HFFc6 (cell line): ENCODE measurements around the gene TRIM9. TPM values are rescaled to one million over a fixed set of nuclear protein-coding genes. Genes with fewer than 3 reads are reported as not detected.

Experiments
- DNase-seq: peaks from one replicate; pipeline ENCODE4 v3.0.0-alpha.2; 2018
- H3K27ac Mint-ChIP-seq: 2 replicates; pipeline ENCODE4 v1.8.0; 2020; ENCODE audit warnings: mild to moderate bottlenecking, mixed read lengths
- H3K27me3 Mint-ChIP-seq: 2 replicates; pipeline ENCODE4 v1.8.0; 2021; ENCODE audit warnings: mild to moderate bottlenecking, moderate library complexity, mixed read lengths; ENCODE audit not compliant: insufficient read depth
- H3K36me3 Mint-ChIP-seq: 2 replicates; pipeline ENCODE4 v1.8.0; 2021; ENCODE audit warnings: low read depth, mixed read lengths
- H3K4me1 Mint-ChIP-seq: 2 replicates; pipeline ENCODE4 v1.8.0; 2020; ENCODE audit warnings: low read depth, mixed read lengths
- H3K4me3 Mint-ChIP-seq: 2 replicates; pipeline ENCODE4 v1.8.0; 2020; ENCODE audit warnings: mild to moderate bottlenecking, moderate library complexity, mixed read lengths
- H3K9me3 Mint-ChIP-seq: 2 replicates; pipeline ENCODE4 v1.8.0; 2020; ENCODE audit warnings: mild to moderate bottlenecking, mixed read lengths
- long read RNA-seq: library from polyadenylated mRNA; unstranded; transcript quantifications from one replicate; pipeline ENCODE4 v2.0.0, GENCODE V29; 2019
- total RNA-seq, 6 experiments: library from RNA; stranded (reverse); fragmentation: NEBNext Ultra II Directional; extraction: Animal tissue kit (Norgen Biotek cat#: 25700); gene quantifications; 2 replicates in 1 of 6; 3 replicates in 5 of 6; pipeline ENCODE4 v1.2.3, GENCODE V29; 2021
- TF ChIP-seq, protein P1 (sequence below): fragments of 200-600 bp; sonication (generic); IDR thresholded peaks from 2 replicates; pipeline ENCODE4 v1.5.0; 2021; ENCODE audit warnings: antibody characterized with exemption, mild to moderate bottlenecking

Gene TRIM9
- under 1 TPM in 1 of 6 experiments, not detected in 5; 0.05 TPM for total RNA-seq
- long read RNA-seq: 0 reads

DNA sequence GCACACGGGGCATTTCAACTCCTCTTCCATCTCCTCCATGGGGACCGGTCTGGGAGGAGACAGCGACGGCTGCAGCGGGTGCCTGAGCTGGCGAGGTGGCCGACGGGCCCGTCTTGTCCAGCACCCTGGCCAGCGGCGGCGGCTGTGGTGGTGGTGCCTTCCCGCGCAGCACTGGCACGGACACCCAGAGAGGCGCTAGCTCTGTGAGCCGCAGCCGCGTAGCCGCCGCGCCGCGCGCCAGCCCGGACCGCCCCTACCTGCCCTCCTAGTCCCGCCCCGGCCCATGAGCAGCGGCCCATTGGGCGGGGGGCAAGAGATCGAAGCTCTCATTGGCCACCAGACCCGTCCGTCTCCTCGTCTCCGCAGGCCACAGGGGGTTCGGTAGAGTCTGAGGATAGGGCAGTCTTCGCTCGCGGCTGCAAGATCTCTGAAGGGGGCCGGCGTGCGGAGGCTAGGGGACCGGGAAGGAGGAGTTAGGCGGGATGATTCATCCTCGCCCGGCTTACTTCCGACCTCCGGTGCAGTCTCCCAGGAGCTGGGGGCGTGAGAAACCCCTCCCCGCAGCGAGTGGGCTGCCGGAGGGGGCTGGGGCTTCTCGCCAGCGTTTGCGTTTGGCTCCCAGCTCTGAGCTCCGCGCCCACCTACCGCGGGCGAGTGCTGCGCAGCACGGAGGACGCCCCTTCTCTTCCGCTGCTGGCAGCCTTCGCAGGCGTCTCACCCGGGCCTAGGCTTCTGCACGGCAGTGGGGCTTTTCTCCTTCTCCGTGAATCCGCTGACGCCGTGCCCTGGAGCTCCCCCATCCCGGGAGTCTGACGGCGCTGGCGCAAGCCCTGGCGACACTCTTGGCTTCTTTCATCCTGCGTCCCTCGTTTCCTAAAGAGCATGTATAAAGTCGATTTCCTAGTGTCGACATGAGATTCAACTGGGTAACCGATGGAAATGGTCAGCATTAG, at the start of gene TRIM9:
TSS of gene TRIM9 (minus strand) at position 205 of the 953 bp plus-strand sequence. CDS start at position 39, 166 bp downstream.
- H3K27ac Mint-ChIP-seq: no peak within 1 kb of the TSS
- peaks cover 29% of the 10 kb centered on the region for H3K27me3 Mint-ChIP-seq
- TF ChIP-seq, protein P1, sequence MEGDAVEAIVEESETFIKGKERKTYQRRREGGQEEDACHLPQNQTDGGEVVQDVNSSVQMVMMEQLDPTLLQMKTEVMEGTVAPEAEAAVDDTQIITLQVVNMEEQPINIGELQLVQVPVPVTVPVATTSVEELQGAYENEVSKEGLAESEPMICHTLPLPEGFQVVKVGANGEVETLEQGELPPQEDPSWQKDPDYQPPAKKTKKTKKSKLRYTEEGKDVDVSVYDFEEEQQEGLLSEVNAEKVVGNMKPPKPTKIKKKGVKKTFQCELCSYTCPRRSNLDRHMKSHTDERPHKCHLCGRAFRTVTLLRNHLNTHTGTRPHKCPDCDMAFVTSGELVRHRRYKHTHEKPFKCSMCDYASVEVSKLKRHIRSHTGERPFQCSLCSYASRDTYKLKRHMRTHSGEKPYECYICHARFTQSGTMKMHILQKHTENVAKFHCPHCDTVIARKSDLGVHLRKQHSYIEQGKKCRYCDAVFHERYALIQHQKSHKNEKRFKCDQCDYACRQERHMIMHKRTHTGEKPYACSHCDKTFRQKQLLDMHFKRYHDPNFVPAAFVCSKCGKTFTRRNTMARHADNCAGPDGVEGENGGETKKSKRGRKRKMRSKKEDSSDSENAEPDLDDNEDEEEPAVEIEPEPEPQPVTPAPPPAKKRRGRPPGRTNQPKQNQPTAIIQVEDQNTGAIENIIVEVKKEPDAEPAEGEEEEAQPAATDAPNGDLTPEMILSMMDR: no peak
- no peaks in the 10 kb centered on the region for H3K9me3 Mint-ChIP-seq
- H3K4me1 Mint-ChIP-seq: peaks cover 6% of the 10 kb centered on the region; the same call in 1 of the 2 replicates
- DNase-seq: peak; percentile 71
- no peaks in the 10 kb centered on the region for H3K36me3 Mint-ChIP-seq
- H3K4me3 Mint-ChIP-seq: peak within 1 kb of the TSS; percentile 85

DNA sequence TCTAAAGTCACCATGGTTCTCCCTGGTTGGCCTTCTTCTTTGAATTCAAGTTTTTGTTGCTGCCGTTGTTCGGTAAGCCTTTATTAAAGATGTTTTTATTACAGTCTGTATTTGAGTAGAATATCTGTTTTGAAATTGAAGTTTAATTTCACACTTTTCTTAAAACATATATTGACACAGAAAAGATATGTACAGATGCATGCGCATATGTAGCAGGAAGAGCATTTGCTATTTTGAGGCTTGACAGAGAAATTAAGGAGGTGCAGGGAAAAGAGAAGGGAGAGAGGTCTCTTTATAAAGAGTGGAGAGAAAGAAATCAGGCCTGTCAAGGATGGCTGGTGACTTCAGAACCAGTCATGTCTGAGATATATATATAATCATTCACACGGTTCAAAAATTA, 46.0 kb upstream of the TRIM9 start:
- H3K4me1 Mint-ChIP-seq: no peaks in the 10 kb centered on the region
- no peak overlapping the region for H3K27ac Mint-ChIP-seq
- no peaks in the 10 kb centered on the region for H3K9me3 Mint-ChIP-seq
- TF ChIP-seq, protein P1: no peak
- peaks cover 7% of the 10 kb centered on the region for H3K27me3 Mint-ChIP-seq
- H3K4me3 Mint-ChIP-seq: no peak overlapping the region
- no peaks in the 10 kb centered on the region for H3K36me3 Mint-ChIP-seq
- DNase-seq: no peak

DNA sequence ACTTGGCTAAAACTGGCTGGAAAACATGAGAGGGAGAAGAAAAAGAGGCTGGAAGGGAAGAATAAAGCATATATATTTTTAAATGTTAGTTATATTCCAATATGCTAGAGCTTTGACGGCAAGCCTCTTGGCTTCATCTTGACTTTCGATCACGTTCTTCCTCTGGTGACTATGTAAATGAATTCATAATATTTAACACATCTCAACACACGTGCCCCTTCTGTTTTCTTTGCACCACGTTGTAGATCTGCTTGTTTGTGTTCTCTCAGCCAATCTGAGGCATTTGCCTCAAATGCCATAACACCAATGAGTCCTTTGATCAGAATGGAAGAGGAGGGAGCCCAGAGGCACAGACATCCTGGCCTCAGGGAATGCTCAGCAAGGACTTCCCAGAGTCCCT, 45.4 kb upstream of the TRIM9 start:
- DNase-seq: no peak
- H3K4me3 Mint-ChIP-seq: no peak overlapping the region
- TF ChIP-seq, protein P1: no peak
- peaks cover 9% of the 10 kb centered on the region for H3K27me3 Mint-ChIP-seq
- H3K9me3 Mint-ChIP-seq: no peaks in the 10 kb centered on the region
- no peak overlapping the region for H3K27ac Mint-ChIP-seq
- no peaks in the 10 kb centered on the region for H3K4me1 Mint-ChIP-seq
- no peaks in the 10 kb centered on the region for H3K36me3 Mint-ChIP-seq

GRCh38 chr14:51139121-51139681, 44.3 kb upstream of the TRIM9 start:
- no peaks in the 10 kb centered on the region for H3K36me3 Mint-ChIP-seq
- H3K27ac Mint-ChIP-seq: no peak overlapping the region
- no peaks in the 10 kb centered on the region for H3K9me3 Mint-ChIP-seq
- H3K4me3 Mint-ChIP-seq: no peak overlapping the region
- TF ChIP-seq, protein P1: no peak
- DNase-seq: no peak
- peaks cover 10% of the 10 kb centered on the region for H3K27me3 Mint-ChIP-seq
- H3K4me1 Mint-ChIP-seq: no peaks in the 10 kb centered on the region

DNA sequence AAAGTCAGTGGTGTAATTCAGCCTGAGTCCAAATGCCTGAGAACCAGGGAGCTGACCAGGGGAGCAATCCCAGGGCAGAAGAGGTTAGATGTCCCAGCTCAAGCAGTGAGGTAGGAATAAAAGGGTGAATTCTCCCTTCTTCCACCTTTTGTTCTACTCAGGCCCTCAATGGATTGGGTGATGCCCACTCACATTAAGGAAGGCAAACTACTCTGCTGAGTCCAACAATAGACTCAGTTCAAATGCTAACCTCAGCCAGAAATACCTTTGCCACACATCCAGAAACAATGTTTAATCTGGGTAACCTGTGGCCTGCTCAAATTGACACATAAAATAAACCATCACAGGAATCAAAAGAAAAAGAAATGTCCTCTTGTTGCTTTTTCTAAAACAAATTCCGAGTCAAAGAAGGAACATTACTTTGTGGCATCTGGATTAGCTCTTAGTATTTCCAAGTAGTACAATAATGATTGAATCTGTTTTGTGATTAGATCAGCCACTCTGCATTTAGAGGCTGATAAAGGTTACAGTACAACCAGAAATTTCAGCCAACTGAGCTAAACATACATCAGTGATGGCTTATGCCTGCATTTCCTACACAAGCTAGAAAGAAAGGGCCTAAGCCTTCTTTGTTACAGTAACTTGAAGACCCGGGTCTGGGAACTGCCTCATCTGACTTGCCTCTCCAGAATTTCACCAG, 43.6 kb upstream of the TRIM9 start:
- Mint-ChIP-seq H3K27me3 (peaks cover 10% of the 10 kb centered on the region), H3K4me3 (no peak overlapping the region), H3K36me3 (no peaks in the 10 kb centered on the region), H3K27ac (no peak overlapping the region), H3K4me1 (no peaks in the 10 kb centered on the region), H3K9me3 (no peaks in the 10 kb centered on the region)
- no peak for DNase-seq
- TF ChIP-seq, protein P1: no peak
